Testis (tissue), 3 donors: Measurements from ENCODE around the gene KDM6A. TPM values are rescaled to one million over a fixed set of nuclear protein-coding genes. Genes with fewer than 3 reads are reported as not detected.

Source experiments
- DNase-seq: peaks from one replicate; pipeline ENCODE4 v3.0.0-alpha.2; 2019
- H3K27ac ChIP-seq, 2 donors: fragments of 200-600 bp; sonication (generic); one replicate each; pipeline ENCODE4 v1.5.1; 2019
- H3K27me3 ChIP-seq: fragments of 200-600 bp; sonication (generic); one replicate; pipeline ENCODE4 v1.5.1; 2019
- H3K36me3 ChIP-seq: fragments of 200-600 bp; sonication (generic); one replicate; pipeline ENCODE4 v1.5.1; 2017; ENCODE audit warnings: low read depth; ENCODE audit errors: missing control alignments
- H3K4me1 ChIP-seq: fragments of 200-600 bp; sonication (generic); one replicate; pipeline ENCODE4 v1.5.1; 2019
- H3K4me3 ChIP-seq, 2 donors: fragments of 200-600 bp; sonication (generic); one replicate each; pipeline ENCODE4 v1.5.1; 2017 to 2019
- H3K9me3 ChIP-seq: fragments of 200-600 bp; sonication (generic); one replicate; pipeline ENCODE4 v1.5.1; 2017
- POLR2A ChIP-seq: fragments of 450-650 bp; IDR thresholded peaks from one replicate; pipeline ENCODE4 v1.6.1; 2017; ENCODE audit warnings: antibody characterized with exemption, mild to moderate bottlenecking, moderate library complexity
- WGBS, 2 donors: methylation state at CpG; one replicate each; pipeline ENCODE4 v1.1.5; 2018; 5-methylcytosine and 5-hydroxymethylcytosine counted together
- intact Hi-C: fragments of 100-400 bp; cut with DNase I; formaldehyde crosslinking; loops from one replicate; pipeline ENCODE4 v1.15.1; 2023; ENCODE audit warnings: low total_unique reads
- polyA plus RNA-seq: library from polyadenylated mRNA; stranded (reverse); fragments of 350-450 nt; fragmentation: Illumina TruSeq; extraction: RNeasy Lipid Tissue Mini Kit (QIAGEN cat#74804); gene quantifications from one replicate; pipeline ENCODE4 v1.2.3, GENCODE V29; 2014; ENCODE audit warnings: low read depth, low replicate concordance; ENCODE audit not compliant: insufficient read depth
- total RNA-seq, 2 donors: library from RNA; depleted of rRNA; stranded (reverse); fragments of >200 nt; gene quantifications; one replicate each; pipeline ENCODE4 v1.2.3, GENCODE V29; 2016
- TF ChIP-seq, protein P1 (sequence below), 3 experiments: fragments of 450-650 bp in 2 of 3; fragments of 200-600 bp in 1 of 3; sonication (generic) in 1 of 3; IDR thresholded peaks; one replicate each; pipeline ENCODE4 v1.5.1; 2016 to 2019; ENCODE audit warnings: antibody characterized with exemption in 3 of 3, mild to moderate bottlenecking in 2 of 3, moderate library complexity in 1 of 3

Gene KDM6A
- total and polyA plus RNA-seq, 3 donors from 2014 or later = 27.2 to 57.7 (median 56.7) TPM

DNA sequence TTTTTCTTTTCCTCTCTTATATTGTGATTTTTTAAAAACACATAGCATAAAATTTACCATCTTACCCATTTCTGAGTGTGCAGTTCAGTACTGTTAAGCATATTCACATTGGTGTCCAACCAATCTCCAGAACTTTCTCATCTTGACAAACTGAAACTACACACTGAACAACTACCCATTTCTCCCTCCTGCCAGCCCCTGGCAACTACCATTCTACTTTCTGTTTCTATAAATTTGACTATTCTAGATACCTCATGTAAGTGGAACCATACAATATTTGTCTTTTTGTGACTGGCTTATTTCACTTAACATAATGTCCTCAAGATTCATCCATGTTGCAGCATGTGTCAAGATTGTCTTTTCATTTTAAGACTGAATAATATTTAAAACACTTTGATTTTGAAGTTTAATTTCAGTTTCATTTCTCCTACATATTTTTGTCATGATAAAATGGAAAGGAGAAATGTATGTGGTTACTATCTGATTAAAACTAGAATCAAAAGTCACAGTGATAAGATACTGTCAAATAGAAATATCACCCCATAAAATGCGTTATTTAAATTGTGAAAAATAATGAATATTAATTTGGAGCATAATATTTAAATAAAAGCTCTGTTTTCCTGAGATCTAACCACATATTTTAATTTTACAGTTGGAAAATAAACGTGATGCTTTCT, 204.9 kb downstream of the KDM6A start:
- Histone ChIP-seq H3K4me1 (no peaks in the 10 kb centered on the region), H3K27ac (no peak overlapping the region), H3K36me3 (no peaks in the 10 kb centered on the region), H3K27me3 (no peaks in the 10 kb centered on the region), H3K9me3 (no peaks in the 10 kb centered on the region), H3K4me3 (no peak overlapping the region)
- intact Hi-C loops = no loop called here
- WGBS, 2 donors = 92 to 98% methylated on average over 2 of the region's 2 CpGs
- DNase-seq = no peak
- TF ChIP-seq, protein P1, sequence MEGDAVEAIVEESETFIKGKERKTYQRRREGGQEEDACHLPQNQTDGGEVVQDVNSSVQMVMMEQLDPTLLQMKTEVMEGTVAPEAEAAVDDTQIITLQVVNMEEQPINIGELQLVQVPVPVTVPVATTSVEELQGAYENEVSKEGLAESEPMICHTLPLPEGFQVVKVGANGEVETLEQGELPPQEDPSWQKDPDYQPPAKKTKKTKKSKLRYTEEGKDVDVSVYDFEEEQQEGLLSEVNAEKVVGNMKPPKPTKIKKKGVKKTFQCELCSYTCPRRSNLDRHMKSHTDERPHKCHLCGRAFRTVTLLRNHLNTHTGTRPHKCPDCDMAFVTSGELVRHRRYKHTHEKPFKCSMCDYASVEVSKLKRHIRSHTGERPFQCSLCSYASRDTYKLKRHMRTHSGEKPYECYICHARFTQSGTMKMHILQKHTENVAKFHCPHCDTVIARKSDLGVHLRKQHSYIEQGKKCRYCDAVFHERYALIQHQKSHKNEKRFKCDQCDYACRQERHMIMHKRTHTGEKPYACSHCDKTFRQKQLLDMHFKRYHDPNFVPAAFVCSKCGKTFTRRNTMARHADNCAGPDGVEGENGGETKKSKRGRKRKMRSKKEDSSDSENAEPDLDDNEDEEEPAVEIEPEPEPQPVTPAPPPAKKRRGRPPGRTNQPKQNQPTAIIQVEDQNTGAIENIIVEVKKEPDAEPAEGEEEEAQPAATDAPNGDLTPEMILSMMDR (IDR thresholded peaks at IDR 0.05) = no peak
- TF ChIP-seq POLR2A = no peak

DNA sequence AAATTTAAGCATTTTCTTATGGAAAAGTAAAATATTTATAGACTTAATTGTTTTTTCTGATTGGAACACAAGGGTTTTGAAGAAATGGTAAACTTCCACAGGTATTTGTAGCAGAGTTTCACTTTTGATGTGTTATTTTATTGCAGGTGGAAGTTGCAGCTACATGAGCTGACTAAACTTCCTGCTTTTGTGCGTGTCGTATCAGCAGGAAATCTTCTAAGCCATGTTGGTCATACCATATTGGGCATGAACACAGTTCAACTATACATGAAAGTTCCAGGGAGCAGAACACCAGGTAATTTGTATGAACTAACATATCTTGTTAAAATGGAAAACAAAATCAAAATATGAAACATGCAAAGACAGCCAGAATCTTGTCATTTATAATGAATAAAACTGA, 210.3 kb downstream of the KDM6A start:
- intact Hi-C loops = no loop called here
- H3K4me3 ChIP-seq = no peak overlapping the region
- 73 to 75% methylated on average over 2 of the region's 2 CpGs for WGBS, 2 donors
- DNase-seq = no peak
- no peak overlapping the region for H3K27ac ChIP-seq
- no peaks in the 10 kb centered on the region for H3K4me1 ChIP-seq
- no peak for TF ChIP-seq POLR2A
- TF ChIP-seq, protein P1 (IDR thresholded peaks at IDR 0.05) = no peak
- H3K36me3 ChIP-seq = no peaks in the 10 kb centered on the region
- H3K9me3 ChIP-seq = no peaks in the 10 kb centered on the region
- H3K27me3 ChIP-seq = no peaks in the 10 kb centered on the region

DNA sequence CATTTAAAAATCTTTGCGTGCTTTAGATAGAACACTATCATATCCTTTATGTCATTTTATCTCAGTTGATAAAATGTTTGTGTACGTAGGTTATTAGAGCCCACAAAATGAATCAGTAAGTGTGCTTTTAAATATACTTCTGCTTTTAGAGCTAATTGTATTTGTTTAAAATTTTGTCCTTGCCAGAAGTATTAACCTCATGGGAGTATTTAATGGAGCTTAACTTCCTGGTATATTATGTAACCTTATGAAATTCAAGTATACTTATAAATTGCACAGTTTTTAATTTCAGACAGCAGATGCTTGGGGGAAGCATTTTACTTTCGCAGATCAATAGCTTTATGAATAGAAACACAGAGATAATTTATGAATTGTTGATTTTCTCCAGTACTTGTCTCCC, 237.5 kb downstream of the KDM6A start:
- no peaks in the 10 kb centered on the region for H3K36me3 ChIP-seq
- no peak for DNase-seq
- TF ChIP-seq POLR2A = no peak
- TF ChIP-seq, protein P1 (IDR thresholded peaks at IDR 0.05) = no peak
- H3K27ac ChIP-seq = no peak overlapping the region
- no peaks in the 10 kb centered on the region for H3K9me3 ChIP-seq
- intact Hi-C loops = no loop called here
- WGBS, 2 donors = 63 to 82% methylated on average over 3 of the region's 3 CpGs
- H3K4me1 ChIP-seq = no peaks in the 10 kb centered on the region
- H3K27me3 ChIP-seq = no peaks in the 10 kb centered on the region
- H3K4me3 ChIP-seq = no peak overlapping the region

DNA sequence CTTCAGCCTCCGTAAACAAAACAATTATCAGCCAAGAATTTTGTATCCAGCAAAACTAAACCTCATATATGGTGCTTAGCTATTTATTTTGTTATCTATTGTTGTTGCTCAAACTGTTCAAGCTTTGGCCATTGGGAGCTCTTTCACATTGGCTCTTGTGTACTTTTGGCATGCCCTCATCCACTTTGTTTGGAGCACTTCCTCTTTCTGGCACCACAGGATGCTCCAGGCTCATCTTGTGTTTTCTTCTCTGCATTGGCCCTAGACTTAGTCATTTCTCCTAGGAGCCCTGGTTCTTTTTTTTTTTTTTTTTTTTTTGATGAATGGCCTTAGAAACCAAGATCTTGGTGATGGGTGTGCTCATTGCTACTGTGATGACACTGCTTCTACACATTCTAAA, 253.2 kb downstream of the KDM6A start:
- Histone ChIP-seq H3K36me3 (no peaks in the 10 kb centered on the region), H3K4me3 (no peak overlapping the region), H3K27ac (no peak overlapping the region), H3K27me3 (no peaks in the 10 kb centered on the region), H3K9me3 (no peaks in the 10 kb centered on the region), H3K4me1 (no peaks in the 10 kb centered on the region)
- intact Hi-C loops = no loop called here
- DNase-seq = no peak
- TF ChIP-seq POLR2A = no peak
- TF ChIP-seq, protein P1 (IDR thresholded peaks at IDR 0.05) = no peak
- 90 to 100% methylated on average over 1 of the region's 1 CpG for WGBS, 2 donors

GRCh38 chrX:45128896-45129454, 256.0 kb downstream of the KDM6A start:
- Histone ChIP-seq H3K36me3 (no peaks in the 10 kb centered on the region), H3K9me3 (no peaks in the 10 kb centered on the region), H3K27me3 (no peaks in the 10 kb centered on the region), H3K27ac (no peak overlapping the region), H3K4me1 (no peaks in the 10 kb centered on the region), H3K4me3 (no peak overlapping the region)
- no peak for DNase-seq
- intact Hi-C loops = no loop called here
- 92 to 97% methylated on average over 4 of the region's 4 CpGs for WGBS, 2 donors
- TF ChIP-seq POLR2A = no peak
- TF ChIP-seq, protein P1 (IDR thresholded peaks at IDR 0.05) = no peak
